Glomerular visceral epithelial cell (primary cell): ENCODE results near the gene PIGQ.

Source experiments
- DNase-seq: peaks from one replicate; pipeline ENCODE4 v3.0.0-alpha.2; 2016; ENCODE audit errors: extremely low spot score

Gene PIGQ

GRCh38 chr16:628321-629061 is 58.7 kb downstream of the PIGQ start:
- no peak for DNase-seq

- no peak for DNase-seq
Measured at GRCh38 chr16:629185-629832, 59.5 kb downstream of the PIGQ start.

GRCh38 chr16:629833-630248 is 60.1 kb downstream of the PIGQ start:
- no peak for DNase-seq

- DNase-seq = no peak
Measured at GRCh38 chr16:630249-630814, 60.6 kb downstream of the PIGQ start.

- peak; percentile 31 for DNase-seq
Measured at GRCh38 chr16:630815-631405, 61.1 kb downstream of the PIGQ start, which contains the start of gene WFIKKN1. WFIKKN1 (plus strand) TSS chr16:630985; CDS start chr16:631254, 269 bp downstream.

GRCh38 chr16:631808-632358 is 62.1 kb downstream of the PIGQ start:
- no peak for DNase-seq

GRCh38 chr16:632486-633335 is 62.9 kb downstream of the PIGQ start:
- DNase-seq = no peak

GRCh38 chr16:633336-634050 is 63.7 kb downstream of the PIGQ start:
- DNase-seq = no peak
